ENCODE measurements around the gene FUBP3.

- TF ChIP-seq TCF12 (IDR thresholded peaks at IDR 0.05) (no peak), YY1 (IDR thresholded peaks at IDR 0.05; ENCODE audit: low read depth) (no peak), MXI1 (IDR thresholded peaks at IDR 0.05; ENCODE audit: low read depth, low read length) (no peak), EP300 (IDR thresholded peaks at IDR 0.05; ENCODE audit: borderline replicate concordance in 1 of 2, low read depth in 1 of 2, low read length in 1 of 2) (no peak), POLR2AphosphoS5 (IDR thresholded peaks at IDR 0.05; ENCODE audit: low read depth, low read length) (no peak), TAF1 (IDR thresholded peaks at IDR 0.05; ENCODE audit: borderline replicate concordance, low read depth, low read length) (no peak), JUND (IDR thresholded peaks at IDR 0.05) (no peak), MEF2A (IDR thresholded peaks at IDR 0.05; ENCODE audit: borderline replicate concordance, low read depth) (no peak), FOXM1 (IDR thresholded peaks at IDR 0.05; ENCODE audit: low read depth) (no peak), NRF1 (IDR thresholded peaks at IDR 0.05; ENCODE audit: low read depth, low read length) (no peak)
- TF ChIP-seq, protein P1, sequence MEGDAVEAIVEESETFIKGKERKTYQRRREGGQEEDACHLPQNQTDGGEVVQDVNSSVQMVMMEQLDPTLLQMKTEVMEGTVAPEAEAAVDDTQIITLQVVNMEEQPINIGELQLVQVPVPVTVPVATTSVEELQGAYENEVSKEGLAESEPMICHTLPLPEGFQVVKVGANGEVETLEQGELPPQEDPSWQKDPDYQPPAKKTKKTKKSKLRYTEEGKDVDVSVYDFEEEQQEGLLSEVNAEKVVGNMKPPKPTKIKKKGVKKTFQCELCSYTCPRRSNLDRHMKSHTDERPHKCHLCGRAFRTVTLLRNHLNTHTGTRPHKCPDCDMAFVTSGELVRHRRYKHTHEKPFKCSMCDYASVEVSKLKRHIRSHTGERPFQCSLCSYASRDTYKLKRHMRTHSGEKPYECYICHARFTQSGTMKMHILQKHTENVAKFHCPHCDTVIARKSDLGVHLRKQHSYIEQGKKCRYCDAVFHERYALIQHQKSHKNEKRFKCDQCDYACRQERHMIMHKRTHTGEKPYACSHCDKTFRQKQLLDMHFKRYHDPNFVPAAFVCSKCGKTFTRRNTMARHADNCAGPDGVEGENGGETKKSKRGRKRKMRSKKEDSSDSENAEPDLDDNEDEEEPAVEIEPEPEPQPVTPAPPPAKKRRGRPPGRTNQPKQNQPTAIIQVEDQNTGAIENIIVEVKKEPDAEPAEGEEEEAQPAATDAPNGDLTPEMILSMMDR (IDR thresholded peaks at IDR 0.05), result no peak
- TF ChIP-seq, protein P2, sequence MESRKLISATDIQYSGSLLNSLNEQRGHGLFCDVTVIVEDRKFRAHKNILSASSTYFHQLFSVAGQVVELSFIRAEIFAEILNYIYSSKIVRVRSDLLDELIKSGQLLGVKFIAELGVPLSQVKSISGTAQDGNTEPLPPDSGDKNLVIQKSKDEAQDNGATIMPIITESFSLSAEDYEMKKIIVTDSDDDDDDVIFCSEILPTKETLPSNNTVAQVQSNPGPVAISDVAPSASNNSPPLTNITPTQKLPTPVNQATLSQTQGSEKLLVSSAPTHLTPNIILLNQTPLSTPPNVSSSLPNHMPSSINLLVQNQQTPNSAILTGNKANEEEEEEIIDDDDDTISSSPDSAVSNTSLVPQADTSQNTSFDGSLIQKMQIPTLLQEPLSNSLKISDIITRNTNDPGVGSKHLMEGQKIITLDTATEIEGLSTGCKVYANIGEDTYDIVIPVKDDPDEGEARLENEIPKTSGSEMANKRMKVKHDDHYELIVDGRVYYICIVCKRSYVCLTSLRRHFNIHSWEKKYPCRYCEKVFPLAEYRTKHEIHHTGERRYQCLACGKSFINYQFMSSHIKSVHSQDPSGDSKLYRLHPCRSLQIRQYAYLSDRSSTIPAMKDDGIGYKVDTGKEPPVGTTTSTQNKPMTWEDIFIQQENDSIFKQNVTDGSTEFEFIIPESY (IDR thresholded peaks at IDR 0.05; ENCODE audit: borderline replicate concordance, low read depth), result no peak
Measured at GRCh38 chr9:130672933-130673615, 93.7 kb downstream of the FUBP3 start.
